Stimulated activated CD8-positive, alpha-beta memory T cell treated with anti-CD3 and anti-CD28 coated beads, Interleukin-7, amount 100 ng/mL, for 4 hours (primary cell): ENCODE measurements around the gene MAPKAP1.

ENCODE experiments used
- DNase-seq, 2 donors: peaks; one replicate each; pipeline ENCODE4 v3.0.0-alpha.2; 2020; ENCODE audit warnings: low read depth in 2 of 2

Gene MAPKAP1

GRCh38 chr9:125484350-125485282, 222.4 kb downstream of the MAPKAP1 start:
- no peak for DNase-seq

- no peak for DNase-seq
Measured at GRCh38 chr9:125483697-125484096, 223.3 kb downstream of the MAPKAP1 start.

- DNase-seq: no peak
Measured at GRCh38 chr9:125479846-125480615, 227.0 kb downstream of the MAPKAP1 start.

GRCh38 chr9:125477089-125477544, 229.9 kb downstream of the MAPKAP1 start:
- no peak for DNase-seq

GRCh38 chr9:125476645-125477044, 230.4 kb downstream of the MAPKAP1 start:
- no peak for DNase-seq

GRCh38 chr9:125475385-125475784, 231.6 kb downstream of the MAPKAP1 start:
- no peak for DNase-seq

GRCh38 chr9:125472926-125473701, 233.9 kb downstream of the MAPKAP1 start:
- DNase-seq: no peak

- no peak for DNase-seq
Measured at GRCh38 chr9:125472562-125472925, 234.5 kb downstream of the MAPKAP1 start.

GRCh38 chr9:125470767-125471580, 236.0 kb downstream of the MAPKAP1 start:
- no peak for DNase-seq

- DNase-seq: no peak
Measured at GRCh38 chr9:125470189-125470588, 236.8 kb downstream of the MAPKAP1 start.

GRCh38 chr9:125468646-125469045, 238.4 kb downstream of the MAPKAP1 start:
- DNase-seq: no peak

GRCh38 chr9:125467116-125467740, 239.8 kb downstream of the MAPKAP1 start:
- DNase-seq: no peak

GRCh38 chr9:125466411-125466810, 240.6 kb downstream of the MAPKAP1 start:
- DNase-seq: no peak

- DNase-seq: no peak
Measured at GRCh38 chr9:125464591-125465385, 242.2 kb downstream of the MAPKAP1 start.

GRCh38 chr9:125463926-125464325, 243.1 kb downstream of the MAPKAP1 start:
- no peak for DNase-seq

- no peak for DNase-seq
Measured at GRCh38 chr9:125462861-125463291, 244.1 kb downstream of the MAPKAP1 start.

GRCh38 chr9:125461636-125462190, 245.3 kb downstream of the MAPKAP1 start:
- no peak for DNase-seq

GRCh38 chr9:125460883-125461635, 245.9 kb downstream of the MAPKAP1 start:
- DNase-seq: no peak

GRCh38 chr9:125460346-125460745, 246.7 kb downstream of the MAPKAP1 start:
- no peak for DNase-seq
